Neural progenitor cell (in vitro differentiated cells): Measurements from ENCODE around the gene ABCA5. TPM values are rescaled to one million over a fixed set of nuclear protein-coding genes. Genes with fewer than 3 reads are reported as not detected.

Experiments
- DNase-seq: peaks from one replicate; pipeline ENCODE4 v3.0.0-alpha.2; 2016; ENCODE audit warnings: low spot score
- H2AFZ ChIP-seq: fragments of 200-600 bp; sonication (generic); replicated peaks from 2 replicates; pipeline ENCODE4 v1.6.1; 2016; ENCODE audit warnings: antibody characterized with exemption
- H3F3A ChIP-seq: fragments of 200-600 bp; sonication (generic); 2 replicates; pipeline ENCODE4 v1.6.1; 2016; ENCODE audit warnings: antibody characterized with exemption, low read depth
- H3K27ac ChIP-seq: fragments of 200-600 bp; sonication (generic); 2 replicates; pipeline ENCODE4 v1.5.1; 2016; ENCODE audit warnings: mild to moderate bottlenecking
- H3K27me3 ChIP-seq: fragments of 200-600 bp; sonication (generic); 2 replicates; pipeline ENCODE4 v1.6.1; 2016; ENCODE audit warnings: mild to moderate bottlenecking, moderate library complexity
- H3K36me3 ChIP-seq: fragments of 200-600 bp; sonication (generic); 2 replicates; pipeline ENCODE4 v1.5.1; 2016
- H3K4me1 ChIP-seq: fragments of 200-600 bp; sonication (generic); 2 replicates; pipeline ENCODE4 v1.6.1; 2016; ENCODE audit warnings: mixed run types
- H3K4me2 ChIP-seq: fragments of 200-600 bp; sonication (generic); 2 replicates; pipeline ENCODE4 v1.6.1; 2016
- H3K4me3 ChIP-seq: fragments of 200-600 bp; sonication (generic); 2 replicates; pipeline ENCODE4 v1.5.1; 2016
- H3K79me2 ChIP-seq: fragments of 200-600 bp; sonication (generic); 2 replicates; pipeline ENCODE4 v1.6.1; 2016; ENCODE audit warnings: low read depth
- H3K9ac ChIP-seq: fragments of 200-600 bp; sonication (generic); 2 replicates; pipeline ENCODE4 v1.6.1; 2016
- H3K9me3 ChIP-seq: fragments of 200-600 bp; sonication (generic); 2 replicates; pipeline ENCODE4 v1.5.1; 2016; ENCODE audit warnings: low read depth
- H4K20me1 ChIP-seq: fragments of 200-600 bp; sonication (generic); 2 replicates; pipeline ENCODE4 v1.6.1; 2016; ENCODE audit warnings: low read depth
- H3K27ac Mint-ChIP-seq: 3 replicates; pipeline ENCODE4 v1.8.0; 2021; ENCODE audit warnings: mixed read lengths
- H3K27me3 Mint-ChIP-seq: 2 replicates; pipeline ENCODE4 v1.8.0; 2022; ENCODE audit warnings: low read depth, mild to moderate bottlenecking, inconsistent platforms, moderate library complexity, mixed read lengths; ENCODE audit not compliant: insufficient read depth
- H3K36me3 Mint-ChIP-seq: 3 replicates; pipeline ENCODE4 v1.8.0; 2021; ENCODE audit warnings: mixed read lengths
- H3K4me1 Mint-ChIP-seq: 3 replicates; pipeline ENCODE4 v1.8.0; 2021; ENCODE audit warnings: mixed read lengths
- H3K4me3 Mint-ChIP-seq: 3 replicates; pipeline ENCODE4 v1.8.0; 2021; ENCODE audit warnings: mild to moderate bottlenecking, moderate library complexity, mixed read lengths
- H3K9me3 Mint-ChIP-seq: 3 replicates; pipeline ENCODE4 v1.8.0; 2020; ENCODE audit warnings: mixed read lengths
- EZH2 ChIP-seq: fragments of 200-600 bp; sonication (generic); IDR thresholded peaks from 2 replicates; pipeline ENCODE4 v1.6.1; 2017; ENCODE audit warnings: antibody characterized with exemption, mild to moderate bottlenecking, moderate library complexity
- EZH2phosphoT487 ChIP-seq: fragments of 200-600 bp; sonication (generic); IDR thresholded peaks from 2 replicates; pipeline ENCODE4 v1.6.1; 2017; ENCODE audit warnings: antibody characterized with exemption
- total RNA-seq: library from RNA; depleted of rRNA; stranded (reverse); fragments of >200 nt; gene quantifications from 2 replicates; pipeline ENCODE4 v1.2.3, GENCODE V29; 2015; ENCODE audit warnings: low replicate concordance
- TF ChIP-seq, protein P1 (sequence below): fragments of 200-600 bp; sonication (generic); IDR thresholded peaks from 2 replicates; pipeline ENCODE4 v1.5.1; 2017; ENCODE audit warnings: antibody characterized with exemption, mild to moderate bottlenecking

Gene ABCA5
- total RNA-seq, 1 donor from 2014 or later, result 35.1 TPM

DNA sequence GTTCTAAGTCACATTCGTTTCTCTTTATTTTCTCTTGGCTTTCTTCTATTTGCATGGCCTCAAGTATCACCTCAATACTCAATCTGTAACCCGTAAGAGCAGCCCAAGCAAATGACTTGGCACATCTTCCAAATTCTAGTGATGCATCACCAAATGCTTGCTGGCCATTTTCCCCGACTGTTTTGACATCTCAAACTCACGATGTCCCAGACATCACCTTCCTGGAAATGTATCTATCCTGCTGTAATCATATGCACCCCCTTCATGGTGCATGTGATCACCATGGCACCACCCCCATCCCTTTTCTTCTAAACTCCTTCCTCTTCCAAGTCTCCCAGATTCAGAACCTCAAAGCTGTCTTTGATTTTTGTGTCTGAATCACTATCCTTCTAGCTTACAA lies 24.0 kb upstream of the ABCA5 start:
- no peak overlapping the region for H3K4me3 ChIP-seq
- Mint-ChIP-seq H3K4me3 (no peak overlapping the region), H3K27me3 (peaks cover 2% of the 10 kb centered on the region), H3K36me3 (no peaks in the 10 kb centered on the region), H3K27ac (no peak overlapping the region), H3K9me3 (no peaks in the 10 kb centered on the region), H3K4me1 (no peaks in the 10 kb centered on the region)
- H3K4me2 ChIP-seq, result no peak overlapping the region
- H3K27me3 ChIP-seq, result no peaks in the 10 kb centered on the region
- H3K9ac ChIP-seq, result no peak overlapping the region
- DNase-seq, result no peak
- no peaks in the 10 kb centered on the region for H3K9me3 ChIP-seq
- no peak overlapping the region for H2AFZ ChIP-seq
- H3K4me1 ChIP-seq, result no peaks in the 10 kb centered on the region
- H4K20me1 ChIP-seq, result no peaks in the 10 kb centered on the region
- H3K79me2 ChIP-seq, result no peaks in the 10 kb centered on the region
- H3F3A ChIP-seq, result no peaks in the 10 kb centered on the region
- H3K36me3 ChIP-seq, result no peaks in the 10 kb centered on the region
- no peak overlapping the region for H3K27ac ChIP-seq
- no peak for TF ChIP-seq EZH2
- TF ChIP-seq EZH2phosphoT487, result no peak
- TF ChIP-seq, protein P1, sequence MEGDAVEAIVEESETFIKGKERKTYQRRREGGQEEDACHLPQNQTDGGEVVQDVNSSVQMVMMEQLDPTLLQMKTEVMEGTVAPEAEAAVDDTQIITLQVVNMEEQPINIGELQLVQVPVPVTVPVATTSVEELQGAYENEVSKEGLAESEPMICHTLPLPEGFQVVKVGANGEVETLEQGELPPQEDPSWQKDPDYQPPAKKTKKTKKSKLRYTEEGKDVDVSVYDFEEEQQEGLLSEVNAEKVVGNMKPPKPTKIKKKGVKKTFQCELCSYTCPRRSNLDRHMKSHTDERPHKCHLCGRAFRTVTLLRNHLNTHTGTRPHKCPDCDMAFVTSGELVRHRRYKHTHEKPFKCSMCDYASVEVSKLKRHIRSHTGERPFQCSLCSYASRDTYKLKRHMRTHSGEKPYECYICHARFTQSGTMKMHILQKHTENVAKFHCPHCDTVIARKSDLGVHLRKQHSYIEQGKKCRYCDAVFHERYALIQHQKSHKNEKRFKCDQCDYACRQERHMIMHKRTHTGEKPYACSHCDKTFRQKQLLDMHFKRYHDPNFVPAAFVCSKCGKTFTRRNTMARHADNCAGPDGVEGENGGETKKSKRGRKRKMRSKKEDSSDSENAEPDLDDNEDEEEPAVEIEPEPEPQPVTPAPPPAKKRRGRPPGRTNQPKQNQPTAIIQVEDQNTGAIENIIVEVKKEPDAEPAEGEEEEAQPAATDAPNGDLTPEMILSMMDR, result no peak

DNA sequence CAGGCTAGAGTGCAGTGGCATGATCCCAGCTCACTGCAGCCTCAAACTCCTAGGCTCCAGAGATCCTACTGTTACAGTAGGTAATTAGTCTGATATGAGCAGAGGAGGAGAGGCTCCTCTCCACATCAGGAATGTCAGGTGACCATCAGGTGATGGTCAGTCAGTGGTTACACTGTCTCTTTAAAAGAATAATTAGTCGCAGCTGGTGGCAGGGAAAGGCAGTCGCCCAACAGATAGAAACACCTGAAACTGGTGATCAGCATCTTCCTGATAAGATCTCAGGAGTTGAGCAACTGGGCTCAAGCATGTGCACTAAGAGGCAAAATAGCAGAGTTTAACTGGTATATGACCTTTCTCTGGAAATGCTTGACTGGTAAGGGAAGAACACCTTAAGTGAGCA lies 21.5 kb upstream of the ABCA5 start:
- H3K27me3 ChIP-seq, result no peaks in the 10 kb centered on the region
- H3K27me3 Mint-ChIP-seq, result no peaks in the 10 kb centered on the region
- H3K9me3 Mint-ChIP-seq, result no peaks in the 10 kb centered on the region
- H3F3A ChIP-seq, result no peaks in the 10 kb centered on the region
- no peaks in the 10 kb centered on the region for H3K9me3 ChIP-seq
- H4K20me1 ChIP-seq, result no peaks in the 10 kb centered on the region
- H3K9ac ChIP-seq, result no peak overlapping the region
- no peaks in the 10 kb centered on the region for H3K79me2 ChIP-seq
- no peak overlapping the region for H3K4me2 ChIP-seq
- H3K4me3 ChIP-seq, result no peak overlapping the region
- H3K36me3 Mint-ChIP-seq, result no peaks in the 10 kb centered on the region
- TF ChIP-seq EZH2 (no peak), EZH2phosphoT487 (no peak)
- TF ChIP-seq, protein P1, result no peak
- no peak overlapping the region for H3K4me3 Mint-ChIP-seq
- no peak overlapping the region for H2AFZ ChIP-seq
- no peak for DNase-seq
- no peaks in the 10 kb centered on the region for H3K4me1 ChIP-seq
- no peak overlapping the region for H3K27ac ChIP-seq
- no peak overlapping the region for H3K27ac Mint-ChIP-seq
- no peaks in the 10 kb centered on the region for H3K4me1 Mint-ChIP-seq
- H3K36me3 ChIP-seq, result no peaks in the 10 kb centered on the region

DNA sequence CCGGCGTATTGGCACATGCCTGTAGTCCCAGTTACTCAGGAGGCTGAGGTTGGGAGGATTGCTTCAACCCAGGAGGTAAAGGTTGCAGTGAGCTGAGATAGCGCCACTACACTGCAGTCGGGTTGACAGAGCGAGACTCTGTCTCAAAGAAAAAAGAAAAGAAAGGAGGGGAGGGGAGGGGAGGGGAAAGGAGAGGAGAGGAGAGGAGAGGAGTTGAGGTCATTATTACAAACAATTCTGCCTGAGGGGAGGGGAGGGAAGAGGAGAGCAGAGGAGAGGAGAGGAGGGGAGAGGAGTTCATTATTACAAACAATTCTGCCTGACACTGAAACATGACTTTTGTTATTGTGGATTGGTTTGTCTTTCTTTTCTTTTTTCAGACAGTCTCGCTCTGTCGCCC lies 19.8 kb upstream of the ABCA5 start:
- H3K9me3 Mint-ChIP-seq, result no peaks in the 10 kb centered on the region
- Histone ChIP-seq H2AFZ (no peak overlapping the region), H3K9me3 (no peaks in the 10 kb centered on the region), H3K27ac (no peak overlapping the region), H3K4me3 (no peak overlapping the region), H3K36me3 (no peaks in the 10 kb centered on the region), H3K4me1 (no peaks in the 10 kb centered on the region), H3K27me3 (no peaks in the 10 kb centered on the region), H3F3A (no peaks in the 10 kb centered on the region), H3K4me2 (no peak overlapping the region), H4K20me1 (no peaks in the 10 kb centered on the region), H3K9ac (no peak overlapping the region), H3K79me2 (no peaks in the 10 kb centered on the region)
- no peak overlapping the region for H3K4me3 Mint-ChIP-seq
- H3K27me3 Mint-ChIP-seq, result no peaks in the 10 kb centered on the region
- no peak for DNase-seq
- no peaks in the 10 kb centered on the region for H3K4me1 Mint-ChIP-seq
- H3K27ac Mint-ChIP-seq, result no peak overlapping the region
- TF ChIP-seq EZH2 (no peak), EZH2phosphoT487 (no peak)
- TF ChIP-seq, protein P1, result no peak
- no peaks in the 10 kb centered on the region for H3K36me3 Mint-ChIP-seq
